ENCODE data around the gene CCND3. TPM values are rescaled to one million over a fixed set of nuclear protein-coding genes. Genes with fewer than 3 reads are reported as not detected.
A peak's percentile ranks its signal among the peaks of the same experiment; 100 is the strongest.

CCND3 gene
- total and polyA plus RNA-seq, 2 experiments from 2014 or later: 19.7 to 30.9 TPM

DNA sequence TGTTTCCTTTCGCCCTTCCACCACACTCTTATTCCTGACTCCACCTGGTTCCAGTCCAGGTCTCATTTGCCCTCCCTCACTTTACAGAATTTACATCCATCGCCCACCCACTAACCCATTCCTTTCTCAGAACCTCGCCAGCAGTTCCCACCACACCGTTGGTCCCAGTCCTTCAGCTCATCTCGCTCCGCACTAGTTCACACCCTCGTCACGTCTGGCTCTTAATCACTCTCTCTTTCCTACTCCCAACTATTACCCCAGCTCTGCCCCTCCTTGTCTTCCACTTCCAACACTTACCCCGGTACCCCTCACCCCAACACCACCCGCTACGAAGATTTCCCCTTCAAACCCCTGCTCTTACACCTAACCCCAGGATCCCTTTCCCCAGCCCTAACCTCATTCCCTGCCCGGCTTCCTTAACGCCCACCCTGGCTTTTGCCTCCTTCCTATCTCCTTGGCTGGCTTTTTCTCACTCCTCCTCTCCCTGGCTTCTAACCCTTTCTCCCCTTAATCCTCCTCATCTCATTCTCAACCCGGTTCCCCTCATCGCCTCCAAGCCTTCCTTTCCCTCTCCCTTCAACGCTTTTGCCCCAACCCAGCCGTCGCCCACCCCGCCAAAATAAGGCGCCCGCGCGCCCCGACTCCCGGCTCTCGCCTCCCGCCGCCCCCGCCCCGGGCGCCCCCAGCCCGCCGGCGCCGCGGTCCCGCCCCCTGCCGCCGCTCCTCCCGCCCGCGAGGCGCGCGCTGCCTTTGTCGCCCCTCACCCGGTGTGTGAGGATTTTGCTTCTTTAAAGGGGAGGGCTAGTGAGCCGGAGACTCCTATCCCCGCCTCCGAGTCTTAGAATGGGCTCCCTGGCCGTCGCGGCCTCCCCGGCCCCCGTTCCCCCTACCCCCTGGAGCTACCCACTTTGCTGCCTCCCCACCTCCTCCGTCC, 47.0 kb downstream of the CCND3 start:
- H4K20me1 ChIP-seq (replicated peaks; ENCODE audit: insufficient read depth): no peaks in the 10 kb centered on the region
- H3K4me2 ChIP-seq: peak overlapping the region; percentile 98
- H3K36me3 ChIP-seq (ENCODE audit: insufficient read depth): no peaks in the 10 kb centered on the region
- no peaks in the 10 kb centered on the region for H3K9me2 ChIP-seq (ENCODE audit: insufficient read depth)
- H3K27ac ChIP-seq (ENCODE audit: low read depth): peak overlapping the region; percentile 94
- H3K27me3 Mint-ChIP-seq (ENCODE audit: insufficient read depth, low read depth, poor library complexity): no peaks in the 10 kb centered on the region
- DNase-seq (ENCODE audit: low spot score): peak; percentile 61
- H3K79me2 ChIP-seq (replicated peaks; ENCODE audit: insufficient read depth): peaks cover 39% of the 10 kb centered on the region
- no peaks in the 10 kb centered on the region for H3K27me3 ChIP-seq (ENCODE audit: insufficient read depth)
- H3K4me3 ChIP-seq: peak overlapping the region; percentile 58
- peak overlapping the region; percentile 83; the same call in 1 of the 2 replicates for H2AFZ ChIP-seq
- no peaks in the 10 kb centered on the region for H3K36me3 Mint-ChIP-seq (ENCODE audit: low read depth)
- TF ChIP-seq ZNF114 (CRISPR knock-in tag; IDR thresholded peaks at IDR 0.05) (no peak), POLR2AphosphoS5 (IDR thresholded peaks at IDR 0.05; ENCODE audit: low read depth) (0 out of 2 replicates have a peak, but pooled peaks have one; percentile 22)
- TF ChIP-seq, protein P1, sequence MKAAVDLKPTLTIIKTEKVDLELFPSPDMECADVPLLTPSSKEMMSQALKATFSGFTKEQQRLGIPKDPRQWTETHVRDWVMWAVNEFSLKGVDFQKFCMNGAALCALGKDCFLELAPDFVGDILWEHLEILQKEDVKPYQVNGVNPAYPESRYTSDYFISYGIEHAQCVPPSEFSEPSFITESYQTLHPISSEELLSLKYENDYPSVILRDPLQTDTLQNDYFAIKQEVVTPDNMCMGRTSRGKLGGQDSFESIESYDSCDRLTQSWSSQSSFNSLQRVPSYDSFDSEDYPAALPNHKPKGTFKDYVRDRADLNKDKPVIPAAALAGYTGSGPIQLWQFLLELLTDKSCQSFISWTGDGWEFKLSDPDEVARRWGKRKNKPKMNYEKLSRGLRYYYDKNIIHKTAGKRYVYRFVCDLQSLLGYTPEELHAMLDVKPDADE (IDR thresholded peaks at IDR 0.05): no peak
- H3F3A ChIP-seq (replicated peaks; ENCODE audit: low read depth): peaks cover 7% of the 10 kb centered on the region; the same call in 1 of the 2 replicates
- H3K27ac Mint-ChIP-seq: no peak overlapping the region
- H3K9me3 Mint-ChIP-seq: no peaks in the 10 kb centered on the region
- peak; percentile 63 for ATAC-seq
- peaks cover 14% of the 10 kb centered on the region; the same call in 2 of the 3 replicates for H3K4me1 Mint-ChIP-seq
- peaks cover 26% of the 10 kb centered on the region for H3K4me1 ChIP-seq (ENCODE audit: insufficient read depth)
- no peak overlapping the region for H3K4me3 Mint-ChIP-seq

DNA sequence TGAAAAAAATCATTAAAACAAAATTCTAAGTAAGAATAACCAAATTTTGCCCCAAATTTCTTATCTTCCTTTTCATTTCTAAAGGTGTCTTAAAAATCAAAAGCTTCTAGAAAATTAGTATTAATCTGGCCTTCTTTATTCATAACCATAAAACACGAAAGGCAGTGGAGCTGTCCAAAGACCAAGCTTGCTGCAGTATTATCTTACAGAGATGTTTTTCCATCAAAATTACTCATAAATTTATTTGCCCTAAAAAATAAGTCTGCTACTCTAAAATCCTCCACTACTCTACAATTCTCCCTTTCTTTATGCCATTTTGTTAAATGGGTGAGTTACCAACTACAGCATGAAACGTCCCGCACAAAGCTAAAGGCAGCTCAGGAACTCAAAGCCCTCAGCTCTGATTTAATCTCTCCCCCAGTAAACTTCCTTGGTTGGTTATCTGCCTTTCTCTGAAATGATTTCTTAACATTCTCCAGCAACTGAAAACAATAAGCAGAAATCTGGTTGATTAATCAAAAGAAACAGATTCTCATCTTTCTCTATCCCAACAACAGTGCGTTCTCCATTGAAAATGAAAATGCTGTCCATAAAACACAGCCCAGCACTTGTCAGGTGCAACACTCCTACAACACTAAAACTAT, 48.6 kb downstream of the CCND3 start:
- ATAC-seq: no peak
- Histone ChIP-seq H3K27ac (ENCODE audit: low read depth) (no peak overlapping the region), H3K4me3 (peak overlapping the region; percentile 58), H3F3A (replicated peaks; ENCODE audit: low read depth) (peaks cover 7% of the 10 kb centered on the region; the same call in 1 of the 2 replicates), H3K79me2 (replicated peaks; ENCODE audit: insufficient read depth) (peaks cover 42% of the 10 kb centered on the region), H2AFZ (no peak overlapping the region), H3K27me3 (ENCODE audit: insufficient read depth) (no peaks in the 10 kb centered on the region), H3K4me2 (peak overlapping the region; percentile 98), H3K36me3 (ENCODE audit: insufficient read depth) (no peaks in the 10 kb centered on the region), H3K9me2 (ENCODE audit: insufficient read depth) (no peaks in the 10 kb centered on the region), H4K20me1 (replicated peaks; ENCODE audit: insufficient read depth) (no peaks in the 10 kb centered on the region), H3K4me1 (ENCODE audit: insufficient read depth) (peaks cover 26% of the 10 kb centered on the region)
- Mint-ChIP-seq H3K4me3 (no peak overlapping the region), H3K27ac (no peak overlapping the region), H3K36me3 (ENCODE audit: low read depth) (no peaks in the 10 kb centered on the region), H3K4me1 (peaks cover 14% of the 10 kb centered on the region; the same call in 2 of the 3 replicates), H3K27me3 (ENCODE audit: insufficient read depth, low read depth, poor library complexity) (no peaks in the 10 kb centered on the region), H3K9me3 (no peaks in the 10 kb centered on the region)
- no peak for DNase-seq (ENCODE audit: low spot score)
- TF ChIP-seq JUNB (IDR thresholded peaks at IDR 0.05; ENCODE audit: unreplicated experiment): no peak
- TF ChIP-seq EZH2 (IDR thresholded peaks at IDR 0.05; ENCODE audit: low read depth, unreplicated experiment): no peak
- TF ChIP-seq, protein P2, sequence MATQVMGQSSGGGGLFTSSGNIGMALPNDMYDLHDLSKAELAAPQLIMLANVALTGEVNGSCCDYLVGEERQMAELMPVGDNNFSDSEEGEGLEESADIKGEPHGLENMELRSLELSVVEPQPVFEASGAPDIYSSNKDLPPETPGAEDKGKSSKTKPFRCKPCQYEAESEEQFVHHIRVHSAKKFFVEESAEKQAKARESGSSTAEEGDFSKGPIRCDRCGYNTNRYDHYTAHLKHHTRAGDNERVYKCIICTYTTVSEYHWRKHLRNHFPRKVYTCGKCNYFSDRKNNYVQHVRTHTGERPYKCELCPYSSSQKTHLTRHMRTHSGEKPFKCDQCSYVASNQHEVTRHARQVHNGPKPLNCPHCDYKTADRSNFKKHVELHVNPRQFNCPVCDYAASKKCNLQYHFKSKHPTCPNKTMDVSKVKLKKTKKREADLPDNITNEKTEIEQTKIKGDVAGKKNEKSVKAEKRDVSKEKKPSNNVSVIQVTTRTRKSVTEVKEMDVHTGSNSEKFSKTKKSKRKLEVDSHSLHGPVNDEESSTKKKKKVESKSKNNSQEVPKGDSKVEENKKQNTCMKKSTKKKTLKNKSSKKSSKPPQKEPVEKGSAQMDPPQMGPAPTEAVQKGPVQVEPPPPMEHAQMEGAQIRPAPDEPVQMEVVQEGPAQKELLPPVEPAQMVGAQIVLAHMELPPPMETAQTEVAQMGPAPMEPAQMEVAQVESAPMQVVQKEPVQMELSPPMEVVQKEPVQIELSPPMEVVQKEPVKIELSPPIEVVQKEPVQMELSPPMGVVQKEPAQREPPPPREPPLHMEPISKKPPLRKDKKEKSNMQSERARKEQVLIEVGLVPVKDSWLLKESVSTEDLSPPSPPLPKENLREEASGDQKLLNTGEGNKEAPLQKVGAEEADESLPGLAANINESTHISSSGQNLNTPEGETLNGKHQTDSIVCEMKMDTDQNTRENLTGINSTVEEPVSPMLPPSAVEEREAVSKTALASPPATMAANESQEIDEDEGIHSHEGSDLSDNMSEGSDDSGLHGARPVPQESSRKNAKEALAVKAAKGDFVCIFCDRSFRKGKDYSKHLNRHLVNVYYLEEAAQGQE (IDR thresholded peaks at IDR 0.05; ENCODE audit: unreplicated experiment): no peak
- TF ChIP-seq, protein P3, sequence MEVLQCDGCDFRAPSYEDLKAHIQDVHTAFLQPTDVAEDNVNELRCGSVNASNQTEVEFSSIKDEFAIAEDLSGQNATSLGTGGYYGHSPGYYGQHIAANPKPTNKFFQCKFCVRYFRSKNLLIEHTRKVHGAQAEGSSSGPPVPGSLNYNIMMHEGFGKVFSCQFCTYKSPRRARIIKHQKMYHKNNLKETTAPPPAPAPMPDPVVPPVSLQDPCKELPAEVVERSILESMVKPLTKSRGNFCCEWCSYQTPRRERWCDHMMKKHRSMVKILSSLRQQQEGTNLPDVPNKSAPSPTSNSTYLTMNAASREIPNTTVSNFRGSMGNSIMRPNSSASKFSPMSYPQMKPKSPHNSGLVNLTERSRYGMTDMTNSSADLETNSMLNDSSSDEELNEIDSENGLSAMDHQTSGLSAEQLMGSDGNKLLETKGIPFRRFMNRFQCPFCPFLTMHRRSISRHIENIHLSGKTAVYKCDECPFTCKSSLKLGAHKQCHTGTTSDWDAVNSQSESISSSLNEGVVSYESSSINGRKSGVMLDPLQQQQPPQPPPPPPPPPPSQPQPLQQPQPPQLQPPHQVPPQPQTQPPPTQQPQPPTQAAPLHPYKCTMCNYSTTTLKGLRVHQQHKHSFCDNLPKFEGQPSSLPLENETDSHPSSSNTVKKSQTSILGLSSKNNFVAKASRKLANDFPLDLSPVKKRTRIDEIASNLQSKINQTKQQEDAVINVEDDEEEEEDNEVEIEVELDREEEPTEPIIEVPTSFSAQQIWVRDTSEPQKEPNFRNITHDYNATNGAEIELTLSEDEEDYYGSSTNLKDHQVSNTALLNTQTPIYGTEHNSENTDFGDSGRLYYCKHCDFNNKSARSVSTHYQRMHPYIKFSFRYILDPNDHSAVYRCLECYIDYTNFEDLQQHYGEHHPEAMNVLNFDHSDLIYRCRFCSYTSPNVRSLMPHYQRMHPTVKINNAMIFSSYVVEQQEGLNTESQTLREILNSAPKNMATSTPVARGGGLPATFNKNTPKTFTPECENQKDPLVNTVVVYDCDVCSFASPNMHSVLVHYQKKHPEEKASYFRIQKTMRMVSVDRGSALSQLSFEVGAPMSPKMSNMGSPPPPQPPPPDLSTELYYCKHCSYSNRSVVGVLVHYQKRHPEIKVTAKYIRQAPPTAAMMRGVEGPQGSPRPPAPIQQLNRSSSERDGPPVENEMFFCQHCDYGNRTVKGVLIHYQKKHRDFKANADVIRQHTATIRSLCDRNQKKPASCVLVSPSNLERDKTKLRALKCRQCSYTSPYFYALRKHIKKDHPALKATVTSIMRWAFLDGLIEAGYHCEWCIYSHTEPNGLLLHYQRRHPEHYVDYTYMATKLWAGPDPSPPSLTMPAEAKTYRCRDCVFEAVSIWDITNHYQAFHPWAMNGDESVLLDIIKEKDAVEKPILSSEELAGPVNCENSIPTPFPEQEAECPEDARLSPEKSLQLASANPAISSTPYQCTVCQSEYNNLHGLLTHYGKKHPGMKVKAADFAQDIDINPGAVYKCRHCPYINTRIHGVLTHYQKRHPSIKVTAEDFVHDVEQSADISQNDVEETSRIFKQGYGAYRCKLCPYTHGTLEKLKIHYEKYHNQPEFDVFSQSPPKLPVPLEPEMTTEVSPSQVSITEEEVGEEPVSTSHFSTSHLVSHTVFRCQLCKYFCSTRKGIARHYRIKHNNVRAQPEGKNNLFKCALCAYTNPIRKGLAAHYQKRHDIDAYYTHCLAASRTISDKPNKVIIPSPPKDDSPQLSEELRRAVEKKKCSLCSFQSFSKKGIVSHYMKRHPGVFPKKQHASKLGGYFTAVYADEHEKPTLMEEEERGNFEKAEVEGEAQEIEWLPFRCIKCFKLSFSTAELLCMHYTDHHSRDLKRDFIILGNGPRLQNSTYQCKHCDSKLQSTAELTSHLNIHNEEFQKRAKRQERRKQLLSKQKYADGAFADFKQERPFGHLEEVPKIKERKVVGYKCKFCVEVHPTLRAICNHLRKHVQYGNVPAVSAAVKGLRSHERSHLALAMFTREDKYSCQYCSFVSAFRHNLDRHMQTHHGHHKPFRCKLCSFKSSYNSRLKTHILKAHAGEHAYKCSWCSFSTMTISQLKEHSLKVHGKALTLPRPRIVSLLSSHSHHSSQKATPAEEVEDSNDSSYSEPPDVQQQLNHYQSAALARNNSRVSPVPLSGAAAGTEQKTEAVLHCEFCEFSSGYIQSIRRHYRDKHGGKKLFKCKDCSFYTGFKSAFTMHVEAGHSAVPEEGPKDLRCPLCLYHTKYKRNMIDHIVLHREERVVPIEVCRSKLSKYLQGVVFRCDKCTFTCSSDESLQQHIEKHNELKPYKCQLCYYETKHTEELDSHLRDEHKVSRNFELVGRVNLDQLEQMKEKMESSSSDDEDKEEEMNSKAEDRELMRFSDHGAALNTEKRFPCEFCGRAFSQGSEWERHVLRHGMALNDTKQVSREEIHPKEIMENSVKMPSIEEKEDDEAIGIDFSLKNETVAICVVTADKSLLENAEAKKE (CRISPR knock-in tag; IDR thresholded peaks at IDR 0.05): no peak
